Upper lobe of right lung (tissue), 1 donor: Measurements from ENCODE around the gene KIAA2012. TPM values are rescaled to one million over a fixed set of nuclear protein-coding genes. Genes with fewer than 3 reads are reported as not detected.

Experiments
- ATAC-seq: fragments of 200-7000 bp; cut with Tn5 transposase; one replicate; pipeline ENCODE4 v1.9.1; 2020; ENCODE audit warnings: mild to moderate bottlenecking, moderate library complexity
- DNase-seq: peaks from one replicate; pipeline ENCODE4 v3.0.0-alpha.2; 2020
- H3K27ac ChIP-seq: fragments of 200-600 bp; one replicate; pipeline ENCODE4 v1.8.0; 2022
- H3K27me3 ChIP-seq: fragments of 200-600 bp; one replicate; pipeline ENCODE4 v1.8.0; 2022; ENCODE audit warnings: mild to moderate bottlenecking
- H3K36me3 ChIP-seq: fragments of 200-600 bp; one replicate; pipeline ENCODE4 v1.8.0; 2022
- H3K4me1 ChIP-seq: fragments of 200-600 bp; one replicate; pipeline ENCODE4 v1.8.0; 2022
- H3K4me3 ChIP-seq: fragments of 200-600 bp; one replicate; pipeline ENCODE4 v1.8.0; 2022; ENCODE audit warnings: mild to moderate bottlenecking
- H3K9me3 ChIP-seq: fragments of 200-600 bp; one replicate; pipeline ENCODE4 v1.8.0; 2022
- CTCF ChIP-seq: fragments of 200-600 bp; IDR thresholded peaks from one replicate; pipeline ENCODE4 v1.8.0; 2022; ENCODE audit warnings: antibody characterized with exemption
- intact Hi-C: fragments of 100-400 bp; cut with DNase I; formaldehyde crosslinking; loops from one replicate; pipeline ENCODE4 v1.11.0; 2022
- total RNA-seq: library from RNA; stranded (reverse); fragmentation: NEBNext Ultra II Directional; extraction: Animal tissue kit (Norgen Biotek cat#: 25700); gene quantifications from one replicate; pipeline ENCODE4 v1.2.1, GENCODE V29; 2021
- donor health status: DM: no; HTN: yes; CAD: no; lungs with severe emphysema.

The KIAA2012 gene
- total RNA-seq, 1 donor from 2014 or later, result not detected

- no peaks in the 10 kb centered on the region for H3K36me3 ChIP-seq
- H3K27ac ChIP-seq, result no peak overlapping the region
- H3K4me3 ChIP-seq, result no peak overlapping the region
- intact Hi-C loops, result no loop called here
- H3K4me1 ChIP-seq, result peaks cover 6% of the 10 kb centered on the region
- TF ChIP-seq CTCF, result no peak
- H3K9me3 ChIP-seq, result no peaks in the 10 kb centered on the region
- no peaks in the 10 kb centered on the region for H3K27me3 ChIP-seq
- no peak for ATAC-seq
- DNase-seq, result no peak
These were observed 11.2 kb downstream of the KIAA2012 start for GRCh38 chr2:202084265-202084664.

- Histone ChIP-seq H3K27me3 (no peaks in the 10 kb centered on the region), H3K4me3 (no peak overlapping the region), H3K9me3 (no peaks in the 10 kb centered on the region), H3K36me3 (no peaks in the 10 kb centered on the region), H3K4me1 (peaks cover 9% of the 10 kb centered on the region), H3K27ac (no peak overlapping the region)
- no peak for TF ChIP-seq CTCF
- DNase-seq (no peak), ATAC-seq (no peak)
- intact Hi-C loops, result no loop called here
These were observed 15.7 kb downstream of the KIAA2012 start for GRCh38 chr2:202088777-202089176.

GRCh38 chr2:202090530-202090929 is 17.5 kb downstream of the KIAA2012 start:
- no peaks in the 10 kb centered on the region for H3K9me3 ChIP-seq
- no peak overlapping the region for H3K27ac ChIP-seq
- H3K36me3 ChIP-seq, result no peaks in the 10 kb centered on the region
- H3K27me3 ChIP-seq, result no peaks in the 10 kb centered on the region
- intact Hi-C loops, result no loop called here
- no peak for ATAC-seq
- TF ChIP-seq CTCF, result no peak
- DNase-seq, result no peak
- peaks cover 3% of the 10 kb centered on the region for H3K4me1 ChIP-seq
- H3K4me3 ChIP-seq, result no peak overlapping the region

- Histone ChIP-seq H3K27ac (no peak overlapping the region), H3K4me3 (no peak overlapping the region)
- ATAC-seq, result peak; percentile 63
These were observed 18.4 kb downstream of the KIAA2012 start for GRCh38 chr2:202091476-202091875.

GRCh38 chr2:202094426-202094986 is 21.5 kb downstream of the KIAA2012 start:
- H3K4me3 ChIP-seq, result no peak overlapping the region
- H3K4me1 ChIP-seq, result peaks cover 3% of the 10 kb centered on the region
- ATAC-seq (no peak), DNase-seq (no peak)
- intact Hi-C loops, result no loop called here
- no peaks in the 10 kb centered on the region for H3K9me3 ChIP-seq
- no peak overlapping the region for H3K27ac ChIP-seq
- H3K27me3 ChIP-seq, result no peaks in the 10 kb centered on the region
- no peaks in the 10 kb centered on the region for H3K36me3 ChIP-seq
- no peak for TF ChIP-seq CTCF

More at GRCh38 chr2:202091476-202091875, 18.4 kb downstream of the KIAA2012 start:
- H3K36me3 ChIP-seq, result no peaks in the 10 kb centered on the region
- H3K9me3 ChIP-seq, result no peaks in the 10 kb centered on the region
- intact Hi-C loops, result no loop called here
- DNase-seq, result no peak
- H3K27me3 ChIP-seq, result no peaks in the 10 kb centered on the region
- no peak for TF ChIP-seq CTCF
- peaks cover 3% of the 10 kb centered on the region for H3K4me1 ChIP-seq

GRCh38 chr2:202095235-202095634 is 22.2 kb downstream of the KIAA2012 start:
- H3K4me1 ChIP-seq, result peaks cover 3% of the 10 kb centered on the region
- intact Hi-C loops, result no loop called here
- H3K9me3 ChIP-seq, result no peaks in the 10 kb centered on the region
- H3K36me3 ChIP-seq, result no peaks in the 10 kb centered on the region
- TF ChIP-seq CTCF, result no peak
- no peak for DNase-seq
- no peak overlapping the region for H3K27ac ChIP-seq
- H3K27me3 ChIP-seq, result no peaks in the 10 kb centered on the region
- ATAC-seq, result no peak
- H3K4me3 ChIP-seq, result no peak overlapping the region
